ENCODE results near the gene KCNJ6. TPM values are rescaled to one million over a fixed set of nuclear protein-coding genes. Genes with fewer than 3 reads are reported as not detected.

KCNJ6 gene
- total and polyA plus RNA-seq, 2 of the 8 experiments (the other 6 are each of a cell fraction or from before 2014, with no cell fraction given) = 0.51 to 1.2 TPM

GRCh38 chr21:37833301-37833700 lies 83.0 kb downstream of the KCNJ6 start:
- Histone ChIP-seq H3K23ac (ENCODE audit: insufficient read length) (no peak overlapping the region), H3K79me2 (ENCODE audit: control insufficient read depth in 1 of 2, insufficient read depth in 2 of 2, low read length in 2 of 2) (no peaks in the 10 kb centered on the region), H3K4me2 (ENCODE audit: insufficient read depth in 1 of 2, low read depth in 2 of 2, low read length in 2 of 2) (no peak overlapping the region), H3K27me3 (replicated peaks in 1 of 4; ENCODE audit: control insufficient read depth in 3 of 4, extremely low read depth in 1 of 4, insufficient read depth in 3 of 4, low read length in 3 of 4) (no peaks in the 10 kb centered on the region), H2AK5ac (ENCODE audit: low read depth, low read length) (no peak overlapping the region), H4K8ac (ENCODE audit: extremely low read depth, insufficient read depth, low read length) (no peak overlapping the region), H3K14ac (ENCODE audit: insufficient read length) (no peak overlapping the region), H4K91ac (replicated peaks; ENCODE audit: insufficient read length, low read length) (no peak overlapping the region), H3K4me1 (replicated peaks in 1 of 4; ENCODE audit: control insufficient read depth in 3 of 4, insufficient read depth in 4 of 4, low read length in 3 of 4) (peaks cover 0 to 19% (median 8%) of the 10 kb centered on the region in 4 experiments; a peak in 6 of 7 replicates), H3K9ac (replicated peaks in 1 of 4; ENCODE audit: extremely low read depth in 1 of 4, low read depth in 3 of 4, low read length in 3 of 4) (no peak overlapping the region; a peak in 1 of 7 replicates), H2BK20ac (ENCODE audit: low read length) (no peak overlapping the region), H2BK12ac (ENCODE audit: low read depth, low read length) (no peak overlapping the region), H2BK5ac (ENCODE audit: low read depth, low read length) (no peak overlapping the region), H3K18ac (ENCODE audit: extremely low read depth, low read length) (no peak overlapping the region), H2AFZ (ENCODE audit: low read length) (no peak overlapping the region), H3K56ac (replicated peaks; ENCODE audit: insufficient read length, low read depth, low read length) (no peak overlapping the region), H2BK120ac (replicated peaks; ENCODE audit: low read depth, low read length) (no peak overlapping the region), H4K5ac (ENCODE audit: insufficient read length, low read depth, low read length) (no peak overlapping the region), H4K20me1 (replicated peaks in 1 of 2; ENCODE audit: control insufficient read depth in 1 of 2, insufficient read depth in 2 of 2, low read length in 2 of 2) (no peaks in the 10 kb centered on the region), H3K4me3 (ENCODE audit: extremely low read depth in 1 of 4, insufficient read depth in 2 of 4, low read depth in 3 of 4, low read length in 4 of 4) (no peak overlapping the region), H3K9me3 (ENCODE audit: insufficient read depth in 2 of 2, low read depth in 1 of 2, low read length in 1 of 2) (no peaks in the 10 kb centered on the region), H3K4ac (replicated peaks; ENCODE audit: insufficient read length, low read depth, low read length) (no peak overlapping the region), H3K23me2 (ENCODE audit: low read depth, low read length) (no peaks in the 10 kb centered on the region; the same call in 1 of the 2 replicates), H3K27ac (ENCODE audit: low read depth, low read length) (no peak overlapping the region), H2BK15ac (ENCODE audit: low read length) (no peak overlapping the region), H3K36me3 (ENCODE audit: control insufficient read depth in 2 of 4, insufficient read depth in 4 of 4, low read length in 3 of 4) (no peaks in the 10 kb centered on the region), H3K79me1 (ENCODE audit: low read depth, low read length) (no peaks in the 10 kb centered on the region)
- FAIRE-seq (no peak), DNase-seq (ENCODE audit: low read depth in 1 of 2, low spot score in 2 of 2) (no peak)
- WGBS, 2 experiments (ENCODE audit: extremely low coverage in 1 of 2, insufficient coverage in 1 of 2, insufficient read length in 1 of 2, insufficient replicate concordance in 2 of 2, low coverage in 1 of 2, low lambda C conversion rate in 2 of 2, missing lambda C conversion rate in 1 of 2) = 87% methylated on average over 6 of the region's 6 CpGs; no CpG with 5 or more reads in 1 of the 2 experiments
- POLR2A ChIA-PET (ENCODE audit: partially characterized antibody) = no interaction called here
- CTCF ChIA-PET (ENCODE audit: partially characterized antibody) = no interaction called here
- TF ChIP-seq SIX5 (IDR thresholded peaks at IDR 0.05; ENCODE audit: low read depth, low read length) (no peak), TAF1 (IDR thresholded peaks at IDR 0.05; ENCODE audit: low read depth, low read length) (no peak), TAF7 (optimal IDR thresholded peaks at IDR 0.05; ENCODE audit: borderline replicate concordance, low read depth, low read length) (no peak), ASH2L (IDR thresholded peaks at IDR 0.05; ENCODE audit: low read length) (no peak), MAFK (IDR thresholded peaks at IDR 0.05; ENCODE audit: low read depth, low read length) (no peak), HDAC6 (IDR thresholded peaks at IDR 0.05; ENCODE audit: low read depth, low read length) (no peak), GTF2F1 (IDR thresholded peaks at IDR 0.05; ENCODE audit: borderline replicate concordance, low read depth, low read length) (no peak), SIN3A (conservative IDR thresholded peaks at IDR 0.05 in 1 of 2, IDR thresholded peaks at IDR 0.05 in 1 of 2; ENCODE audit: low read depth in 1 of 2, low read length in 2 of 2) (no peak)
